HepG2 (cell line): Measurements from ENCODE around the gene C18orf54. TPM values are rescaled to one million over a fixed set of nuclear protein-coding genes. Genes with fewer than 3 reads are reported as not detected.

Source experiments
- CC2D1A ChIP-seq: sonication (generic); formaldehyde crosslinking; IDR thresholded peaks from 2 replicates; pipeline ENCODE4 v1.8.1; 2023; ENCODE audit warnings: mild to moderate bottlenecking, missing genetic modification reagents
- DNMT1 ChIP-seq: sonication (generic); formaldehyde crosslinking; IDR thresholded peaks from 2 replicates; pipeline ENCODE4 v1.5.1; 2020; ENCODE audit warnings: mild to moderate bottlenecking, missing genetic modification reagents
- FOXM1 ChIP-seq: sonication (generic); formaldehyde crosslinking; IDR thresholded peaks from 2 replicates; pipeline ENCODE4 v1.5.0; 2020; ENCODE audit warnings: missing genetic modification reagents
- HNRNPK ChIP-seq: fragments of 200-400 bp; formaldehyde crosslinking; IDR thresholded peaks from 2 replicates; pipeline ENCODE4 v1.6.1; 2018; ENCODE audit warnings: low read length, low read depth, moderate library complexity, mild to moderate bottlenecking; ENCODE audit not compliant: poor library complexity, severe bottlenecking
- KLF15 ChIP-seq: sonication (generic); formaldehyde crosslinking; IDR thresholded peaks from 2 replicates; pipeline ENCODE4 v1.8.1; 2023; ENCODE audit warnings: borderline replicate concordance, mild to moderate bottlenecking, inconsistent platforms, missing genetic modification reagents, mixed read lengths
- MAFF ChIP-seq: IDR thresholded peaks from 2 replicates; pipeline ENCODE4 v1.6.1; 2011; ENCODE audit warnings: low read depth, low read length, improper control_type of control experiment
- NKX3-1 ChIP-seq: sonication (generic); formaldehyde crosslinking; IDR thresholded peaks from 2 replicates; pipeline ENCODE4 v1.5.0; 2020; ENCODE audit warnings: missing genetic modification reagents
- ONECUT2 ChIP-seq: sonication (generic); formaldehyde crosslinking; IDR thresholded peaks from 2 replicates; pipeline ENCODE4 v1.4.0; 2020; ENCODE audit warnings: missing genetic modification reagents
- PHF5A ChIP-seq: IDR thresholded peaks from one replicate; pipeline ENCODE4 v1.6.1; 2018; ENCODE audit warnings: low read depth, missing genetic modification reagents; ENCODE audit not compliant: unreplicated experiment
- RORA ChIP-seq: sonication (generic); formaldehyde crosslinking; IDR thresholded peaks from 2 replicates; pipeline ENCODE4 v1.5.0; 2020; ENCODE audit warnings: mild to moderate bottlenecking, missing genetic modification reagents, moderate library complexity
- TMF1 ChIP-seq: sonication (generic); formaldehyde crosslinking; IDR thresholded peaks from 2 replicates; pipeline ENCODE4 v1.8.1; 2022; ENCODE audit warnings: low read depth, missing genetic modification reagents
- TSC22D2 ChIP-seq: sonication (generic); formaldehyde crosslinking; IDR thresholded peaks from 2 replicates; pipeline ENCODE4 v1.5.1; 2020; ENCODE audit warnings: missing genetic modification reagents, mild to moderate bottlenecking, borderline replicate concordance
- ZNF547 ChIP-seq: sonication (generic); formaldehyde crosslinking; IDR thresholded peaks from 2 replicates; pipeline ENCODE4 v1.5.1; 2020; ENCODE audit warnings: mild to moderate bottlenecking, missing genetic modification reagents
- ZNF615 ChIP-seq: sonication (generic); formaldehyde crosslinking; IDR thresholded peaks from 2 replicates; pipeline ENCODE4 v1.5.0; 2020; ENCODE audit warnings: mild to moderate bottlenecking, missing genetic modification reagents, borderline replicate concordance
- polyA plus RNA-seq, 8 experiments: library from polyadenylated mRNA; depleted of rRNA in 3 of 8; stranded (reverse) in 7 of 8; unstranded in 1 of 8; fragments of >200 nt; fragmentation: Illumina TruSeq in 4 of 8; extraction: Trizol in 4 of 8; gene quantifications; 2 replicates each; pipeline versions ENCODE4 v1.2.1 to v1.2.3, GENCODE V29; 2011 to 2016; ENCODE audit warnings: low read depth in 4 of 8, missing spikeins in 1 of 8, mixed read lengths in 1 of 8; ENCODE audit not compliant: insufficient read depth in 1 of 8
- total RNA-seq, 5 experiments: library from RNA; depleted of rRNA; stranded (reverse); fragments of >200 nt; fragmentation: Illumina TruSeq; extraction: Trizol; gene quantifications; 2 replicates each; pipeline ENCODE4 v1.2.3, GENCODE V29; 2016; ENCODE audit warnings: low read depth in 1 of 5
- TF ChIP-seq, protein P1 (sequence below): sonication (generic); formaldehyde crosslinking; IDR thresholded peaks from 2 replicates; pipeline ENCODE4 v1.5.0; 2020; ENCODE audit warnings: missing genetic modification reagents
- TF ChIP-seq, protein P2 (sequence below): IDR thresholded peaks from 2 replicates; pipeline ENCODE4 v1.6.1; 2016; ENCODE audit warnings: low read depth, missing genetic modification reagents, missing compliant biosample characterization
- TF ChIP-seq, protein P3 (sequence below): IDR thresholded peaks from 2 replicates; pipeline ENCODE4 v1.6.1; 2016; ENCODE audit warnings: missing compliant biosample characterization, missing genetic modification reagents, borderline replicate concordance
- TF ChIP-seq, protein P4 (sequence below): sonication (generic); formaldehyde crosslinking; IDR thresholded peaks from 2 replicates; pipeline ENCODE4 v1.4.0; 2020; ENCODE audit warnings: mild to moderate bottlenecking, missing genetic modification reagents

C18orf54 gene
- total and polyA plus RNA-seq, 2 of the 13 experiments (the other 11 are each of a cell fraction or from before 2014, with no cell fraction given) = 1.8 to 2.5 TPM

DNA sequence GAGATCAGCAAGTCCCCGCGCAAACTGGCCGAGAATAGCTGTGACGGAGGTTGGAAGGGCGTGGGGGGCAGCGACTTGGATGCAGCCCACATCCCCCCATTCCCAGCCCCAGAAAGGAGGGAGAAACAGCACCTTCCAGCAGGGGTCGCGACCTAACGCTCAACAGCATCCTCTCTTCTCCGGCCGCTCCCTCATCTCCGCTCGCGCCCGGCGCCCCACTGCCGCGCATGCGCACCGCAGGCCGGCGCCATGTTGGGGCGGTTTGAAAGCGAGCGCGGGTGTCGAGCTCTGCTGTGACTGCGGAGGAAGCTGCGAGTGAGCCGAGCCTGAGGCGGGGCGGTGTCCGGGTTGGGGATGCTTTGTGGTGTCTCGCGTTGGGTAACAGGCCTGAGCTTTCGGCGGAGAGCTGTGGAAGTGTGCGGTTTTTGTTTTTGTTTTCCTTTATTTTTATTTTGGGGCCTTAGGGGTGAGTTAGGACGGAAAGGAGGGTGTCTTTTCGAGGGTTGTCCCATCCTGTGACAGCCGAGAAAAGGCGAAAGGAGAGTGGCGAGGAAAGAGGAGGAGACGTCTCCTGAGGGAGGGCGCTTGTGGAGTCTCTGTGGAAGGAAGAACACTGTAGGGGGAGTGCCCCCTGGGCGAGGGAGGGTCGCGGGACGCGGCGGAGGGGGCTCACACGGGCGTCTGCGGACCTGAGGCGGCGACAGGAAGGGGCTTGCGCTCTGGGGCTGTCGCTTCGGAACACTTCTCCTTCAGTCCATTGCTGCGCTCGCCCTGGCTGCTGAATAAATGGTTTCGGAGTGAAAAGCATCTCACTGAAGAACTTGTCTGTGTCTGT lies at the start of gene C18orf54, which contains the start of gene STARD6 (continued):
- TF ChIP-seq, protein P1, sequence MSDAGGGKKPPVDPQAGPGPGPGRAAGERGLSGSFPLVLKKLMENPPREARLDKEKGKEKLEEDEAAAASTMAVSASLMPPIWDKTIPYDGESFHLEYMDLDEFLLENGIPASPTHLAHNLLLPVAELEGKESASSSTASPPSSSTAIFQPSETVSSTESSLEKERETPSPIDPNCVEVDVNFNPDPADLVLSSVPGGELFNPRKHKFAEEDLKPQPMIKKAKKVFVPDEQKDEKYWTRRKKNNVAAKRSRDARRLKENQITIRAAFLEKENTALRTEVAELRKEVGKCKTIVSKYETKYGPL (CRISPR knock-in tag) = no peak
- TF ChIP-seq TSC22D2 (CRISPR knock-in tag) (no peak), KLF15 (no peak), FOXM1 (CRISPR knock-in tag) (no peak), DNMT1 (no peak), PHF5A (no peak), CC2D1A (no peak), MAFF (no peak), ZNF615 (no peak), TMF1 (CRISPR knock-in tag) (no peak), ZNF547 (CRISPR knock-in tag) (no peak), ONECUT2 (CRISPR knock-in tag) (no peak), RORA (CRISPR knock-in tag) (no peak), HNRNPK (peak; percentile 39), NKX3-1 (CRISPR knock-in tag) (no peak)
- TF ChIP-seq, protein P2, sequence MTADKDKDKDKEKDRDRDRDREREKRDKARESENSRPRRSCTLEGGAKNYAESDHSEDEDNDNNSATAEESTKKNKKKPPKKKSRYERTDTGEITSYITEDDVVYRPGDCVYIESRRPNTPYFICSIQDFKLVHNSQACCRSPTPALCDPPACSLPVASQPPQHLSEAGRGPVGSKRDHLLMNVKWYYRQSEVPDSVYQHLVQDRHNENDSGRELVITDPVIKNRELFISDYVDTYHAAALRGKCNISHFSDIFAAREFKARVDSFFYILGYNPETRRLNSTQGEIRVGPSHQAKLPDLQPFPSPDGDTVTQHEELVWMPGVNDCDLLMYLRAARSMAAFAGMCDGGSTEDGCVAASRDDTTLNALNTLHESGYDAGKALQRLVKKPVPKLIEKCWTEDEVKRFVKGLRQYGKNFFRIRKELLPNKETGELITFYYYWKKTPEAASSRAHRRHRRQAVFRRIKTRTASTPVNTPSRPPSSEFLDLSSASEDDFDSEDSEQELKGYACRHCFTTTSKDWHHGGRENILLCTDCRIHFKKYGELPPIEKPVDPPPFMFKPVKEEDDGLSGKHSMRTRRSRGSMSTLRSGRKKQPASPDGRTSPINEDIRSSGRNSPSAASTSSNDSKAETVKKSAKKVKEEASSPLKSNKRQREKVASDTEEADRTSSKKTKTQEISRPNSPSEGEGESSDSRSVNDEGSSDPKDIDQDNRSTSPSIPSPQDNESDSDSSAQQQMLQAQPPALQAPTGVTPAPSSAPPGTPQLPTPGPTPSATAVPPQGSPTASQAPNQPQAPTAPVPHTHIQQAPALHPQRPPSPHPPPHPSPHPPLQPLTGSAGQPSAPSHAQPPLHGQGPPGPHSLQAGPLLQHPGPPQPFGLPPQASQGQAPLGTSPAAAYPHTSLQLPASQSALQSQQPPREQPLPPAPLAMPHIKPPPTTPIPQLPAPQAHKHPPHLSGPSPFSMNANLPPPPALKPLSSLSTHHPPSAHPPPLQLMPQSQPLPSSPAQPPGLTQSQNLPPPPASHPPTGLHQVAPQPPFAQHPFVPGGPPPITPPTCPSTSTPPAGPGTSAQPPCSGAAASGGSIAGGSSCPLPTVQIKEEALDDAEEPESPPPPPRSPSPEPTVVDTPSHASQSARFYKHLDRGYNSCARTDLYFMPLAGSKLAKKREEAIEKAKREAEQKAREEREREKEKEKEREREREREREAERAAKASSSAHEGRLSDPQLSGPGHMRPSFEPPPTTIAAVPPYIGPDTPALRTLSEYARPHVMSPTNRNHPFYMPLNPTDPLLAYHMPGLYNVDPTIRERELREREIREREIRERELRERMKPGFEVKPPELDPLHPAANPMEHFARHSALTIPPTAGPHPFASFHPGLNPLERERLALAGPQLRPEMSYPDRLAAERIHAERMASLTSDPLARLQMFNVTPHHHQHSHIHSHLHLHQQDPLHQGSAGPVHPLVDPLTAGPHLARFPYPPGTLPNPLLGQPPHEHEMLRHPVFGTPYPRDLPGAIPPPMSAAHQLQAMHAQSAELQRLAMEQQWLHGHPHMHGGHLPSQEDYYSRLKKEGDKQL (CRISPR knock-in tag) = peak; percentile 36; the same call in 1 of the 2 replicates
- TF ChIP-seq, protein P3, sequence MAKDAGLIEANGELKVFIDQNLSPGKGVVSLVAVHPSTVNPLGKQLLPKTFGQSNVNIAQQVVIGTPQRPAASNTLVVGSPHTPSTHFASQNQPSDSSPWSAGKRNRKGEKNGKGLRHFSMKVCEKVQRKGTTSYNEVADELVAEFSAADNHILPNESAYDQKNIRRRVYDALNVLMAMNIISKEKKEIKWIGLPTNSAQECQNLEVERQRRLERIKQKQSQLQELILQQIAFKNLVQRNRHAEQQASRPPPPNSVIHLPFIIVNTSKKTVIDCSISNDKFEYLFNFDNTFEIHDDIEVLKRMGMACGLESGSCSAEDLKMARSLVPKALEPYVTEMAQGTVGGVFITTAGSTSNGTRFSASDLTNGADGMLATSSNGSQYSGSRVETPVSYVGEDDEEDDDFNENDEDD = peak; percentile 99
- TF ChIP-seq, protein P4, sequence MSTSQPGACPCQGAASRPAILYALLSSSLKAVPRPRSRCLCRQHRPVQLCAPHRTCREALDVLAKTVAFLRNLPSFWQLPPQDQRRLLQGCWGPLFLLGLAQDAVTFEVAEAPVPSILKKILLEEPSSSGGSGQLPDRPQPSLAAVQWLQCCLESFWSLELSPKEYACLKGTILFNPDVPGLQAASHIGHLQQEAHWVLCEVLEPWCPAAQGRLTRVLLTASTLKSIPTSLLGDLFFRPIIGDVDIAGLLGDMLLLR = no peak
